SK-N-SH (cell line): ENCODE results near the gene OSBP2. TPM values are rescaled to one million over a fixed set of nuclear protein-coding genes. Genes with fewer than 3 reads are reported as not detected.

ENCODE experiments used
- CTCF ChIA-PET: fragments of 300-600, 350-600 bp; formaldehyde crosslinking; extraction: SDS; loops from one replicate; lab custom pipeline; 2021; lab: Yijun Ruan, JAX
- POLR2A ChIA-PET: fragments of 350-600 bp; sonication (Branson Sonifier 250); formaldehyde crosslinking; extraction: SDS; loops from one replicate; lab custom pipeline; 2020; ENCODE audit warnings: antibody characterized with exemption, inconsistent platforms; lab: Yijun Ruan, JAX
- DNase-seq: peaks from one replicate; pipeline ENCODE4 v3.0.0; 2012
- H2AFZ ChIP-seq: fragments of 200-600 bp; sonication (generic); 2 replicates; pipeline ENCODE4 v1.8.1; 2016; ENCODE audit warnings: antibody characterized with exemption, mild to moderate bottlenecking, low read depth
- H3F3A ChIP-seq: fragments of 200-600 bp; sonication (generic); replicated peaks from 2 replicates; pipeline ENCODE3; 2016; ENCODE audit warnings: antibody characterized with exemption, mild to moderate bottlenecking; ENCODE audit not compliant: insufficient read depth
- H3K27ac ChIP-seq, 2 experiments: fragments of 200-500 bp in 1 of 2; fragments of 200-600 bp in 1 of 2; sonication (Bioruptor generic) in 1 of 2; sonication (generic), shearing (Covaris generic) in 1 of 2; 2 replicates each; pipeline versions ENCODE4 v1.5.1 to v1.6.1; 2014 to 2016; ENCODE audit warnings: low read depth in 2 of 2, inconsistent platforms in 1 of 2, low read length in 1 of 2, mild to moderate bottlenecking in 1 of 2, mixed read lengths in 1 of 2
- H3K27me3 ChIP-seq: fragments of 200-600 bp; sonication (generic), shearing (Covaris generic); 2 replicates; pipeline ENCODE4 v1.6.1; 2016; ENCODE audit warnings: mixed run types; ENCODE audit not compliant: insufficient read depth
- H3K36me3 ChIP-seq, 2 experiments: fragments of 200-500 bp in 1 of 2; fragments of 200-600 bp in 1 of 2; sonication (Bioruptor generic) in 1 of 2; sonication (generic) in 1 of 2; replicated peaks in 1 of 2; 2 replicates each; pipeline versions ENCODE3 to v1.5.1; 2014 to 2016; ENCODE audit warnings: low read length in 1 of 2, mild to moderate bottlenecking in 1 of 2; ENCODE audit not compliant: insufficient read depth in 2 of 2, control insufficient read depth in 1 of 2
- H3K4me1 ChIP-seq, 2 experiments: fragments of 200-500 bp in 1 of 2; fragments of 200-600 bp in 1 of 2; sonication (Bioruptor generic) in 1 of 2; sonication (generic), shearing (Covaris generic) in 1 of 2; 2 replicates each; pipeline versions ENCODE4 v1.5.1 to v1.6.1; 2014 to 2016; ENCODE audit warnings: low read depth in 1 of 2, low read length in 1 of 2, mixed run types in 1 of 2; ENCODE audit not compliant: insufficient read depth in 2 of 2, control insufficient read depth in 1 of 2
- H3K4me2 ChIP-seq: fragments of 200-600 bp; sonication (generic), shearing (Covaris generic); 2 replicates; pipeline ENCODE4 v1.6.1; 2017; ENCODE audit warnings: mixed run types
- H3K4me3 ChIP-seq, 2 experiments: fragments of 200-500 bp in 1 of 2; fragments of 200-600 bp in 1 of 2; sonication (Bioruptor generic) in 1 of 2; sonication (generic), shearing (Covaris generic) in 1 of 2; 2 replicates each; pipeline versions ENCODE4 v1.5.1 to v1.8.1; 2014 to 2016; ENCODE audit warnings: low read depth in 2 of 2, inconsistent platforms in 1 of 2, low read length in 1 of 2, mild to moderate bottlenecking in 1 of 2, mixed read lengths in 1 of 2, moderate library complexity in 1 of 2
- H3K79me2 ChIP-seq: fragments of 200-600 bp; sonication (generic); 2 replicates; pipeline ENCODE4 v1.8.1; 2017; ENCODE audit warnings: mild to moderate bottlenecking; ENCODE audit not compliant: insufficient read depth
- H3K9ac ChIP-seq: fragments of 200-600 bp; sonication (generic); 2 replicates; pipeline ENCODE4 v1.6.1; 2017; ENCODE audit warnings: mixed run types
- H3K9me2 ChIP-seq: fragments of 200-600 bp; sonication (generic); 2 replicates; pipeline ENCODE4 v1.6.1; 2017; ENCODE audit warnings: mixed run types
- H3K9me3 ChIP-seq: fragments of 200-600 bp; sonication (generic); 2 replicates; pipeline ENCODE4 v1.6.1; 2017; ENCODE audit warnings: mixed run types, mild to moderate bottlenecking, moderate library complexity
- H4K20me1 ChIP-seq: fragments of 200-600 bp; sonication (generic); 2 replicates; pipeline ENCODE4 v1.6.1; 2017; ENCODE audit warnings: mild to moderate bottlenecking, mixed run types; ENCODE audit not compliant: insufficient read depth
- ELF1 ChIP-seq: IDR thresholded peaks from 2 replicates; pipeline ENCODE4 v1.4.0; 2012
- EP300 ChIP-seq, 2 experiments: IDR thresholded peaks; 2 replicates each; pipeline versions ENCODE4 v1.4.0 to v1.6.1; 2012; ENCODE audit warnings: borderline replicate concordance in 1 of 2, low read depth in 1 of 2, low read length in 1 of 2
- FOXJ3 ChIP-seq: sonication (generic); formaldehyde crosslinking; IDR thresholded peaks from 2 replicates; pipeline ENCODE4 v1.5.1; 2020; ENCODE audit warnings: mild to moderate bottlenecking, missing genetic modification reagents
- GATA2 ChIP-seq: sonication (generic); formaldehyde crosslinking; IDR thresholded peaks from 2 replicates; pipeline ENCODE4 v1.5.0; 2020; ENCODE audit warnings: mild to moderate bottlenecking, missing genetic modification reagents
- IRF3 ChIP-seq: fragments of 150-350 bp; IDR thresholded peaks from 2 replicates; pipeline ENCODE4 v1.6.1; 2016; ENCODE audit warnings: mild to moderate bottlenecking, low read depth, low read length
- MAX ChIP-seq: IDR thresholded peaks from 2 replicates; pipeline ENCODE4 v1.4.0; 2012; ENCODE audit warnings: low read depth
- MEF2A ChIP-seq: IDR thresholded peaks from 2 replicates; pipeline ENCODE4 v1.4.0; 2012; ENCODE audit warnings: low read depth, borderline replicate concordance
- MXI1 ChIP-seq: IDR thresholded peaks from 2 replicates; pipeline ENCODE4 v1.6.1; 2012; ENCODE audit warnings: mild to moderate bottlenecking, low read depth, low read length, improper control_type of control experiment
- PBX3 ChIP-seq: IDR thresholded peaks from 2 replicates; pipeline ENCODE4; 2012
- RAD21 ChIP-seq: IDR thresholded peaks from 2 replicates; pipeline ENCODE4 v1.6.1; 2012; ENCODE audit warnings: mild to moderate bottlenecking, low read length
- RXRA ChIP-seq: IDR thresholded peaks from 2 replicates; pipeline ENCODE4 v1.4.0; 2012; ENCODE audit warnings: low read depth, mild to moderate bottlenecking, borderline replicate concordance
- SMC3 ChIP-seq: IDR thresholded peaks from 2 replicates; pipeline ENCODE4 v1.6.1; 2012; ENCODE audit warnings: low read depth, low read length, improper control_type of control experiment
- TCF12 ChIP-seq: IDR thresholded peaks from 2 replicates; pipeline ENCODE4 v1.4.0; 2012
- TEAD4 ChIP-seq: IDR thresholded peaks from 2 replicates; pipeline ENCODE4 v1.4.0; 2012; ENCODE audit warnings: mild to moderate bottlenecking, borderline replicate concordance; ENCODE audit not compliant: insufficient read depth
- USF1 ChIP-seq: IDR thresholded peaks from 2 replicates; pipeline ENCODE4 v1.4.0; 2012; ENCODE audit warnings: low read depth, borderline replicate concordance
- USF2 ChIP-seq: fragments of 150-350 bp; IDR thresholded peaks from 2 replicates; pipeline ENCODE4 v1.6.1; 2017; ENCODE audit warnings: antibody characterized with exemption, low read length, low read depth, borderline replicate concordance
- YY1 ChIP-seq: IDR thresholded peaks from 2 replicates; pipeline ENCODE4 v1.4.0; 2012; ENCODE audit warnings: low read depth, mild to moderate bottlenecking
- WGBS: methylation state at CpG from one replicate; pipeline ENCODE4 v1.1.6; 2017; ENCODE audit warnings: low lambda C conversion rate; 5-methylcytosine and 5-hydroxymethylcytosine counted together
- polyA plus RNA-seq, 3 experiments: library from polyadenylated mRNA; depleted of rRNA; stranded (reverse); fragments of >200 nt; gene quantifications; 2 replicates each; pipeline ENCODE4 v1.2.3, GENCODE V29; 2012

The OSBP2 gene
- polyA plus RNA-seq, 1 of the 3 experiments (the other 2 are of a cell fraction), result 3.1 TPM

GRCh38 chr22:30826670-30827355 is 132.1 kb downstream of the OSBP2 start:
- Histone ChIP-seq H3K4me3 (no peak overlapping the region), H3K9ac (no peak overlapping the region), H2AFZ (no peak overlapping the region), H3K4me1 (peaks cover 10 to 22% of the 10 kb centered on the region in 2 experiments; a peak in 2 of 4 replicates), H3K27ac (no peak overlapping the region), H3K36me3 (no peaks in the 10 kb centered on the region), H3F3A (peaks cover 13% of the 10 kb centered on the region), H3K9me2 (no peaks in the 10 kb centered on the region), H3K27me3 (no peaks in the 10 kb centered on the region), H3K4me2 (no peak overlapping the region), H4K20me1 (no peaks in the 10 kb centered on the region), H3K79me2 (no peaks in the 10 kb centered on the region), H3K9me3 (no peaks in the 10 kb centered on the region)
- no peak for DNase-seq
- POLR2A ChIA-PET, result no interaction called here
- CTCF ChIA-PET, result no interaction called here
- TF ChIP-seq RXRA (no peak), EP300 (IDR thresholded peaks at IDR 0.05; ENCODE audit: borderline replicate concordance in 1 of 2, low read depth in 1 of 2, low read length in 1 of 2) (no peak), MXI1 (no peak)
- WGBS, result 89% methylated on average over 2 of the region's 4 CpGs

GRCh38 chr22:30827646-30828045 is 133.0 kb downstream of the OSBP2 start:
- TF ChIP-seq MAX (no peak), YY1 (no peak), FOXJ3 (no peak), RAD21 (no peak), SMC3 (no peak), USF1 (no peak), GATA2 (CRISPR knock-in tag) (no peak), TCF12 (no peak), MEF2A (no peak), MXI1 (no peak), IRF3 (no peak), PBX3 (no peak), ELF1 (no peak), USF2 (no peak), TEAD4 (no peak)
- H2AFZ ChIP-seq, result no peak overlapping the region
- POLR2A ChIA-PET, result no interaction called here
- CTCF ChIA-PET, result interaction anchor here (1.2 kb wide), 1 partner anchor 65 kb away, joined by 3 read pairs; no protein-coding TSS in a partner anchor
- H3K9me3 ChIP-seq, result no peaks in the 10 kb centered on the region
- no peak overlapping the region for H3K4me2 ChIP-seq
- H3K9ac ChIP-seq, result no peak overlapping the region
- H3K36me3 ChIP-seq, result no peaks in the 10 kb centered on the region
- no peak overlapping the region for H3K27ac ChIP-seq
- H4K20me1 ChIP-seq, result no peaks in the 10 kb centered on the region
- peaks cover 13% of the 10 kb centered on the region for H3F3A ChIP-seq
- peaks cover 10 to 14% of the 10 kb centered on the region in 2 experiments; a peak in 2 of 4 replicates for H3K4me1 ChIP-seq
- H3K4me3 ChIP-seq, result no peak overlapping the region
- no peaks in the 10 kb centered on the region for H3K9me2 ChIP-seq
- H3K27me3 ChIP-seq, result no peaks in the 10 kb centered on the region
- 90% methylated on average over 6 of the region's 6 CpGs for WGBS
- H3K79me2 ChIP-seq, result no peaks in the 10 kb centered on the region
- no peak for DNase-seq
